ENCODE data around the gene ITGB3BP. TPM values are rescaled to one million over a fixed set of nuclear protein-coding genes. Genes with fewer than 3 reads are reported as not detected.
"Not testable (repeated sequence)": the region's sequence is repeated elsewhere in the genome, so short reads cannot be mapped to it uniquely, and the experiment has no call there.

Gene ITGB3BP
- total RNA-seq, 2 experiments from 2014 or later, result 58.7 to 70.3 TPM

DNA sequence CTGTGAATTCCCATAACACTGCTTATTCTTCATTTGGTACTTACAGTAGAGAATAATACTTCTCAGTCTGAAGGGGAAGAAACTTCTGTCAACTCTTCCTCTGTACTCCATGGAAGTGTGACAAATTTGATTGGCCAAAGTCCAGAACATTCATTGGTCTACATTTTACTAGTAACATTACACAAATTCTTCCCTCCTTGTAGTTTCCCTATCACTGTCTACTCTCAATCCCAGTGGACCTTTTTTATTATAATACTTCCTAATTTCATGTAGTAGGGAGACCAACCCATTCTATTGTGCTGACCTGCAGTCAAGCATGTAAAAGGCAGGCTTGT lies 80.9 kb downstream of the ITGB3BP start:
- no peaks in the 10 kb centered on the region for H3K4me1 Mint-ChIP-seq
- H3K36me3 Mint-ChIP-seq (ENCODE audit: low read depth), result peaks cover 4% of the 10 kb centered on the region
- H3K27ac Mint-ChIP-seq, result no peak overlapping the region
- POLR2A ChIA-PET, result no interaction called here
- CTCF ChIA-PET, result interaction anchor here (1.2 kb wide), 1 partner anchor 34 kb away, joined by 4 read pairs; no protein-coding TSS in a partner anchor
- no peak overlapping the region for H3K4me3 Mint-ChIP-seq
- no peak for DNase-seq
- no peaks in the 10 kb centered on the region for H3K27me3 Mint-ChIP-seq
- no peaks in the 10 kb centered on the region for H3K9me3 Mint-ChIP-seq

DNA sequence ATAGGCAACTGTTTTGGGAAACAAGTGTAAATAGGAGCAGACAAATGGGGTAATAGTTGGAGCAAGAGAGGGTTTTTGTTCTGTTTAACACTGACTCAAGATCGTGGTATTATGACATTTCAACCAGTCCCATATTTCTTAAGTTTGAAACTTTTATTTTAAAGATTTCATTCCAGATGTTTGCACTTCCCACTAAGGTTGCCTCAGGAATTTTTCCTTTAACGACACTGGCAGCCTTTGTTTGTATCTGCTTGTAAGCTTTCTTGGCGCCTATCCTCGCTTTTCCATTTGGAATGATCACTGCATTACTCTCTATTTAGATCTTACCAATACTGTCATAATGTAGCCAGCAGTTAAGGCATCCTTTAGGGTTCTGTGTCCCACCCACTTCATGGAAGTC lies 87.9 kb downstream of the ITGB3BP start:
- Mint-ChIP-seq H3K9me3 (no peaks in the 10 kb centered on the region), H3K4me3 (no peak overlapping the region), H3K27me3 (no peaks in the 10 kb centered on the region), H3K36me3 (ENCODE audit: low read depth) (peaks cover 21% of the 10 kb centered on the region), H3K4me1 (no peaks in the 10 kb centered on the region), H3K27ac (no peak overlapping the region)
- CTCF ChIA-PET, result no interaction called here
- DNase-seq, result no peak
- POLR2A ChIA-PET, result no interaction called here

DNA sequence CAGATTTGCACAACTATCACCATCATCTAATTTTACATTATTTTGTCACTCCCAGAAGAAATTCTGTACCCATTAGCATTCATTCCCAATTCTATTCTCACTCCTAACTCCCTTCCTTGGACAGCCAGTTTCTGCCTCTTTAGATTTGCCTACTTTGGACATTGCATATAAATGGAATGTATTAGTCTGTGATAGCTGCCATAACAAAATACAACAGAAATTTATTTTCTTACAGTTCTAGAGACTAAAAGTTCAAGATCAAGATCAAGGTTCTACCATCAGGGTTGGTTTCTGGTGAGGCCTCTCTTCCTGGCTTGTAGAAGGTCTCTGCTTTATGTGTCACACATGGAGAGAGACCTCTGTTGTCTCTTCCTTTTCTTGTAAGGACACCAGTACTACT lies 93.7 kb downstream of the ITGB3BP start:
- POLR2A ChIA-PET, result no interaction called here

DNA sequence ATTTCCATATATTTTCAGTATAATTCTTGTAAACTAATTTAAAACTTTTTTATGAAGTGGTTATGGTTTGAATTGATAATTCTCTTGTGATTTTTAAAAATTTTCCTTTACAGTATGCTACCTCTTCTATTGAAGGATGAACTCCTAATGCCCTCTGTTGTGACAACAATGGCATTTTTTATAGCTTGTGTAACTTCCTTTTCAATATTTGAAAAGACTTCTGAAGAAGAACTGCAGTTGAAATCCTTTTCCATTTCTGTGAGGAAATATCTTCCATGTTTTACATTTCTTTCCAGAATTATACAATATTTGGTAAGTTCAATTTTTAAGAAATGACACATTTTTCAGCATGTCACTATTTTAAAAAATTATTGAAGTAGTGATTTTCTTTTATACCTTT lies 94.2 kb downstream of the ITGB3BP start:
- peaks cover 19% of the 10 kb centered on the region for H3K36me3 Mint-ChIP-seq (ENCODE audit: low read depth)
- H3K4me3 Mint-ChIP-seq, result no peak overlapping the region
- no peak for DNase-seq
- no peak overlapping the region for H3K27ac Mint-ChIP-seq
- H3K9me3 Mint-ChIP-seq, result peaks cover 6% of the 10 kb centered on the region
- no peaks in the 10 kb centered on the region for H3K4me1 Mint-ChIP-seq
- POLR2A ChIA-PET, result no interaction called here
- no peaks in the 10 kb centered on the region for H3K27me3 Mint-ChIP-seq
- CTCF ChIA-PET, result no interaction called here

More for the DNA sequence above, 93.7 kb downstream of the ITGB3BP start:
- H3K36me3 Mint-ChIP-seq (ENCODE audit: low read depth), result peaks cover 19% of the 10 kb centered on the region
- no peak overlapping the region for H3K27ac Mint-ChIP-seq
- H3K9me3 Mint-ChIP-seq, result peaks cover 6% of the 10 kb centered on the region
- H3K4me3 Mint-ChIP-seq, result no peak overlapping the region
- no peaks in the 10 kb centered on the region for H3K4me1 Mint-ChIP-seq
- DNase-seq, result no peak
- CTCF ChIA-PET, result no interaction called here
- H3K27me3 Mint-ChIP-seq, result no peaks in the 10 kb centered on the region

DNA sequence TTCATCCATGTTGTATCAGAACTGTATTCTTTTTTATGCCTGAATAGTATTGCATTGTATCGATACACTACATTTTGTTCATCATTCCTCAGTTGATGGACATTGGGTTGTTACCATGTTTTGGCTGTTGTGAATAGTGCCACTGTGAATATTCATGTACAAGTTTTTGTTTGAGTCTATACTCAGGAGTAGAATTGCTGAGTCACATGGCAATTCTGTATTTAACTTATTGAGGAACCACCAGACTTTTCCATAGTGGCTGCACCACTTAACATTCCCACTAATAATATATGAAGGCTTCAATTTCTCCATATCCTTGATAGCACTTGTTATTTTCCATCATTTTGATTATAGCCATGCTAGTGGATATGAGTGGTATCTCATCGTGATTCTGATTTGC lies 99.4 kb downstream of the ITGB3BP start:
- Mint-ChIP-seq H3K4me1 (no peaks in the 10 kb centered on the region), H3K4me3 (no peak overlapping the region), H3K36me3 (ENCODE audit: low read depth) (peaks cover 8% of the 10 kb centered on the region), H3K9me3 (no peaks in the 10 kb centered on the region), H3K27me3 (no peaks in the 10 kb centered on the region), H3K27ac (no peak overlapping the region)
- DNase-seq, result no peak
- ChIA-PET POLR2A (no interaction called here), CTCF (no interaction called here)

DNA sequence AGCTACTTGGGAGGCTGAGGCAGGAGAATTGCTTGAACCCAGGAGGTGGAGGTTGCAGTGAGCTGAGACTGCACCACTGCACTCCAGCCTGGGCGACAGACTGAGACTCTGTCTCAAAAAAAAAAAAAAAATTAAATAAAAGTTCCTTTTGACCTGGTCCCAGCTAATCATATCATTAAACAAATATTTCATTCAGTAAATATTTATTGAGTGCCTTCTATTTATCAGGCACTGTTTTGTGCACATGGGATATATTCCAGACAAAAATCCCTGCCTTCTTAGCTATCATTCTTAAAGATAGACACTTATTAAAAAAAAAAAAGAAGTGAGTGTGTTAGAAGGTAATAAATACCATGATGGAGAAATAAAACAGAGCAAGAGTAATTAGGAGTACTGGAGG lies 102.3 kb downstream of the ITGB3BP start:
- CTCF ChIA-PET; H3K4me1 Mint-ChIP-seq; H3K4me3 Mint-ChIP-seq; DNase-seq; POLR2A ChIA-PET; H3K36me3 Mint-ChIP-seq (ENCODE audit: low read depth); H3K27ac Mint-ChIP-seq; H3K9me3 Mint-ChIP-seq; H3K27me3 Mint-ChIP-seq: not testable (repeated sequence)

DNA sequence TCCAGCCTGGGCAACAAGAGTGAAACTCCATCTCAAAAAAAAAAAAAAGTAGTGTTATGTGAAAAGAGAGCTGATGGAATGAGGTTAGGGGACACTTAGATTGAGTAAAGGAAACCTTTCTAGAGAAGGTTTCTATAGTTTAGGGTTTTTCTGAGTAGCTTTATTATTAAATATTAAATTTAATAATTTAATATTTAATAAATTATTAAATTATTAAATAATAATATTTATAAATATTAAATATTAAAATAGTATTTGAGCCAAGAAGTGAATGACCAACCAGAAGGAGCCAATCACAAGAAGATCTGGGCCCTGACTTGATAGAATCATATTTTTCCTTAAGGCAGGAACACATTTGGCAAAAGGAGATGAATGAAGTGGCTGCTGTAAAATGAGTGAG lies 104.9 kb downstream of the ITGB3BP start:
- Mint-ChIP-seq H3K36me3 (ENCODE audit: low read depth) (peaks cover 5% of the 10 kb centered on the region), H3K27ac (no peak overlapping the region), H3K4me1 (no peaks in the 10 kb centered on the region), H3K4me3 (no peak overlapping the region), H3K9me3 (no peaks in the 10 kb centered on the region), H3K27me3 (no peaks in the 10 kb centered on the region)
- CTCF ChIA-PET, result interaction anchor here (0.6 kb wide), 1 partner anchor 44 kb away, joined by 3 read pairs; no protein-coding TSS in a partner anchor
- POLR2A ChIA-PET, result no interaction called here
- DNase-seq, result no peak

DNA sequence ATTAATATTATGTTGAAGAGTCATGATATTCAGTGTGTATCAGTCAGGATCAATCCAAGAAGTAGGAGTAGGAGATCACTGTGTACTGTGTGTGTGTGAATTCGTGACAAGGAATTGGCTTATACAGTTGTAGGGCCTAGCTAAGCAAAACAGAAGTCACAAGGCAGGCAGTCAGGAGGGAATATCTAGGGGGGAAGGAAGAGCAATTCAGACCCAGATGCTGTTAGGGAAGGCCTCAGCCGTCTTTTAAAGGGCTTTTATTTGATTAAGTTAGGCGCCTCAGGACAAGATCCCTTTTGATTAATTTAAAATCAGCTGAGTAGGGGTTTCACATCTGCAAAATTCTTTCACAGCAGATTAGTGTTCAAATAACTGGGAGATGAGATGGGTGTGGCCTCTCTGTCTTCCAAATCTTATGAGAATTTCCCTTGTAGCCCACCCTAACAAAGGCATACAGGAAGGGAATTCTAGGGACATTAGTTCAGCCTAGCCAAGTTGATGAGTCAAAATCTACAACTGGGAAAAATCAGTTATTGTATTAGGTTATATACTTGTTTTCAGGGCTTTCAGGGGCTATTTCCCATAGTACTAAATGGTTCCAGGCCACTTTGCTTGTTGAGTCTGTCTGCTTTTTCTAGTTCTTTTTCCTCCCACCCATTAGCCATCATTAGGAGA lies 108.2 kb downstream of the ITGB3BP start:
- Mint-ChIP-seq H3K4me3 (no peak overlapping the region), H3K9me3 (no peaks in the 10 kb centered on the region), H3K36me3 (ENCODE audit: low read depth) (peaks cover 9% of the 10 kb centered on the region), H3K4me1 (no peaks in the 10 kb centered on the region), H3K27me3 (no peaks in the 10 kb centered on the region), H3K27ac (no peak overlapping the region)
- DNase-seq, result no peak
- ChIA-PET CTCF (no interaction called here), POLR2A (no interaction called here)

DNA sequence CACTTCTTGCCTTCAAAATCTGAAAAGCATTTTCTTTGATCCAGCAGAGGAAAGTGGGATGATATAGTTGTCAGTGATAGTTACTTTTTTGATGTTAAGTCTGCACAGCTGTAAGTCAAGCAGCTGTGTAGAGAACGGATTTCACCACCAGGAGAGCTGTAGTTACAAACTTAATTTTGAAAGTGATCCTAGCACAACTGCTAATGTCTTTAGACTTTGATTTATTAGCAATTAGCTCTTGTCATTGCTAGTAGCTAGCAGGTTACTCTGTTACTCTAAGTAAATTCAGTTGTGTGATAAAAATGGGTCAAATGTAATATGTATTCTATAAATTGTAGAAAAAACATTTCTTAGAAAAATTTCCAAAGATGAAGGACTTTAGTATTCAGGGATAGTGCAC lies 109.6 kb downstream of the ITGB3BP start:
- H3K27me3 Mint-ChIP-seq, result no peaks in the 10 kb centered on the region
- POLR2A ChIA-PET, result no interaction called here
- CTCF ChIA-PET, result interaction anchor here (0.7 to 1.5 kb wide), 2 partner anchors 9 to 600 kb away, joined by 3 to 5 read pairs; no protein-coding TSS in a partner anchor
- no peak for DNase-seq
- no peak overlapping the region for H3K27ac Mint-ChIP-seq
- no peak overlapping the region for H3K4me3 Mint-ChIP-seq
- no peaks in the 10 kb centered on the region for H3K4me1 Mint-ChIP-seq
- peaks cover 12% of the 10 kb centered on the region for H3K36me3 Mint-ChIP-seq (ENCODE audit: low read depth)
- H3K9me3 Mint-ChIP-seq, result no peaks in the 10 kb centered on the region

DNA sequence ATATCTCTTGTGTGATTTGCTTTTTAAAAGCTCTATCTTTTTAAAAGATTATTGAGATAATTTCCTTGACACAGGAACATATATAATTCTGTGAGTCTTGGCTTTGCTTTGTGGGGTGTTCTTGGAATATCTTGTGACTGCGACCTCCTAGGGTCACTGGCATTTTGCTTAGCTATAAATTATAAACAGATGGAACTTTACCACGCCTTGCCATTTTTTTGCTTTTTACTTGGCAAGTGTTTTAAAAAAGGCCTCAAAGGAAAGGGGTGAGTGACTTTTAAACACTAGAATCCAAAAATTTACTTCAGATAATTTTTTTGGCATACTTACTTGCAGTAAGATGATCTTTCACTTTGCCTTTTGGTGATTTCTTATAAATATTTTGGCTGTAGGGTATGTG lies 112.0 kb downstream of the ITGB3BP start:
- Mint-ChIP-seq H3K27me3 (no peaks in the 10 kb centered on the region), H3K27ac (no peak overlapping the region), H3K36me3 (ENCODE audit: low read depth) (peaks cover 17% of the 10 kb centered on the region), H3K4me3 (no peak overlapping the region), H3K4me1 (no peaks in the 10 kb centered on the region), H3K9me3 (no peaks in the 10 kb centered on the region)
- ChIA-PET CTCF (interaction anchor here (0.9 kb wide), 1 partner anchor 15 kb away, joined by 4 read pairs; no protein-coding TSS in a partner anchor), POLR2A (no interaction called here)
- DNase-seq, result no peak

DNA sequence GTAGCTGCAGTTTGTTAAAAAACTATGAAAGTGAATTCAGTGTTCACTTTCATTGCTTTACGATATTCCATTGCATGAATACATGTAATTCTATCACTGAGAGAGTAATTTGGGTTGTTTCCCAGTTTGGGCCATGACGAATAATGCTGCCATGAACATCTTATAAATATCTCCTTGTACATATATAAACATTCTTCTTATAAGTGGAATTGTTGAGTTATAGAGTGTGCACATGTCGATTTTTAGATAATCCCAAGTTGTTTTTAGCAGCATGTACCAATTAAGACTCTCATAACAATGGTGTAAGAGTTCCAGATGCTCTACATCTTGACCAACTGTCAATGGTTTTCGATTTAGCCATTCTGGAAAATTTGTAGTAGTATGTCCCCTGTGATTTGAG lies 114.7 kb downstream of the ITGB3BP start:
- Mint-ChIP-seq H3K4me1 (peaks cover 2% of the 10 kb centered on the region), H3K27ac (no peak overlapping the region), H3K9me3 (no peaks in the 10 kb centered on the region), H3K36me3 (ENCODE audit: low read depth) (peaks cover 23% of the 10 kb centered on the region), H3K4me3 (no peak overlapping the region), H3K27me3 (no peaks in the 10 kb centered on the region)
- CTCF ChIA-PET, result interaction anchor here (1.0 kb wide), 1 partner anchor 34 kb away, joined by 4 read pairs; no protein-coding TSS in a partner anchor
- POLR2A ChIA-PET, result no interaction called here
- no peak for DNase-seq

DNA sequence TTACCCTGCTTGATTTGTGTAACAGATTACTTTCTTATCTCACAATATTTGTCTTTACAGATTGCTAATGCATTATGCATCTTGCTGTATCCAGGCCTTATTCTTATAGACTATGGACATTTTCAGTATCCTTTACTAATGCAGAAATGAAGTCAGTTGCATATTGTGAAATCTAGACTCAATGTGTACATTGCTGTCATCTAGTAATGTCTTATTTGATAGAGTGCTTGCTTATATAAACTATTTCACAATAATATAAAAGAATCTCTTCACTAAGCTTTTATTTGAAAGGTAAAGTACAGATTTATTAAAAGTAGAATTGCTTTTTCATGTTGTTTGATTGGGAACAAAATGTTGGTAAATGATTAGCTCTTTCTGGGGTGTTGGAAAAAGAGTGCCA lies 116.0 kb downstream of the ITGB3BP start:
- no peaks in the 10 kb centered on the region for H3K9me3 Mint-ChIP-seq
- peaks cover 26% of the 10 kb centered on the region for H3K36me3 Mint-ChIP-seq (ENCODE audit: low read depth)
- no peak overlapping the region for H3K4me3 Mint-ChIP-seq
- CTCF ChIA-PET, result no interaction called here
- POLR2A ChIA-PET, result no interaction called here
- no peak overlapping the region for H3K27ac Mint-ChIP-seq
- peaks cover 2% of the 10 kb centered on the region for H3K4me1 Mint-ChIP-seq
- no peaks in the 10 kb centered on the region for H3K27me3 Mint-ChIP-seq
- DNase-seq, result no peak

DNA sequence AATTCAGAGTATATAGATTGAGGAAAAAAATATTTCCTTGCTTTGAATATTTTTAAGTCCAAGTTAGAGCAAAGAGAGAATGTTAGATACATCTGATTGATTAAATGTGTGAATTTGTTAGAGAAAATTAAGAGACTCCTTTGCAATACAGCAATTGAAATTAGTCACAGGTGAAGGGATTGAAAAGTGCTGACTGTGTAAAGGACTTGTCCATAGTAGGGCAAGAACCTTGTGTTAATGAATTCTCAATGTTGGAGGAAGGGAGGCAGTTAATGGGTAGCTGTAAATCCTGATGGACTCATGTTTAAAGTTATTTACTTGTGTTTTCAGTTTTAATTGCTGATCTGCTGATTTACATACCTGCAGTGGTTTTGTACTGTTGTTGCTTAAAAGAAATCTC lies 117.0 kb downstream of the ITGB3BP start:
- CTCF ChIA-PET, result no interaction called here
- H3K4me1 Mint-ChIP-seq, result peaks cover 2% of the 10 kb centered on the region

DNA sequence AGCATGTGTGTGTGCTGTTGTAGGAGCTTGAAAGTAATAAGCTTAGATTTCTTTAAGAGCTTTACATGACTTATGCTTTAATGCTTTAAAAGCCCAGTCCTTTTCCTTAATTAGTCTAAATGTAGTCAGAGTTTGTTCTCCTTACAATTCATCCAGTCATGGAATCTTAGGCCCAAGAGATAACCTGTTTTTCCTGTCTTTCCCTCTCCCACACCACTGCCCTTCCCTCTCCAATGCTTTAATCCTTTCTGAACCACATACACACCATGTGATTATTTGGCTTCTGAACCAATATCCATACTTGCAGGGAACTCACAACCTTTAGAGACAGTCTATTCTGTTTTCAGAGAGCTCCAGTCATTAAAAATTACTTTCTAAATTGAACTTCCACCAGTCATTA lies 118.0 kb downstream of the ITGB3BP start:
- POLR2A ChIA-PET, result no interaction called here

More for the DNA sequence above, 117.0 kb downstream of the ITGB3BP start:
- Mint-ChIP-seq H3K27ac (no peak overlapping the region), H3K9me3 (no peaks in the 10 kb centered on the region), H3K36me3 (ENCODE audit: low read depth) (peaks cover 22% of the 10 kb centered on the region), H3K4me3 (no peak overlapping the region), H3K27me3 (no peaks in the 10 kb centered on the region)
- POLR2A ChIA-PET, result no interaction called here
- no peak for DNase-seq

More for the DNA sequence above, 118.0 kb downstream of the ITGB3BP start:
- DNase-seq, result no peak
- Mint-ChIP-seq H3K27me3 (no peaks in the 10 kb centered on the region), H3K27ac (peak overlapping the region; percentile 67), H3K36me3 (ENCODE audit: low read depth) (peaks cover 28% of the 10 kb centered on the region), H3K9me3 (no peaks in the 10 kb centered on the region), H3K4me3 (no peak overlapping the region), H3K4me1 (peaks cover 2% of the 10 kb centered on the region)
- CTCF ChIA-PET, result interaction anchor here (1.3 kb wide), 1 partner anchor 8 kb away, joined by 3 read pairs; no protein-coding TSS in a partner anchor
